ENCODE data around the gene TKT.

The TKT gene

DNA sequence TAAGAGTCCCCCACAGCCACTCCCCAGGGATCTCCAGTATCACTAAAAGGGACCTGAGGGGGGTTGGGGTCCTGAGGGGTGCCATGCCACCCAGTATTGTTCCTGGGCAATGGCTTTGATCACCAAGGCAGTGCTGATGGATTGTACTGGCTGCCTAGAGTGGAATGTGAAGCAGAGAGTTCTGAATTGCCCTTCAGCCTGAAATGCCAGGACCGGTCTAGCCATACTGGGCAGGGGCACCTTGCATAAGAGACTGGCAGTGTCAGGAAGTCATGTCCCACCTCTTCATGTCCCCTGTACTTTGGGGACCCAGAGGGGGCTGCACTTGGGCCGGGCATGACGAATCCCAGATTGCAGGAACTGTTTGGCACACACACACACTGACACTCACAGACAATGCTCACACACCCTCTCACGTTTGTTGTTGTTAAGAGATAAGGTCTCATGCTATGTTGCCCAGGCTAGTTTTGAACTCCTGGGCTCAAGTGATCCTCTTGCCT is 4.5 kb upstream of the TKT start:
- TF ChIP-seq, protein P1, sequence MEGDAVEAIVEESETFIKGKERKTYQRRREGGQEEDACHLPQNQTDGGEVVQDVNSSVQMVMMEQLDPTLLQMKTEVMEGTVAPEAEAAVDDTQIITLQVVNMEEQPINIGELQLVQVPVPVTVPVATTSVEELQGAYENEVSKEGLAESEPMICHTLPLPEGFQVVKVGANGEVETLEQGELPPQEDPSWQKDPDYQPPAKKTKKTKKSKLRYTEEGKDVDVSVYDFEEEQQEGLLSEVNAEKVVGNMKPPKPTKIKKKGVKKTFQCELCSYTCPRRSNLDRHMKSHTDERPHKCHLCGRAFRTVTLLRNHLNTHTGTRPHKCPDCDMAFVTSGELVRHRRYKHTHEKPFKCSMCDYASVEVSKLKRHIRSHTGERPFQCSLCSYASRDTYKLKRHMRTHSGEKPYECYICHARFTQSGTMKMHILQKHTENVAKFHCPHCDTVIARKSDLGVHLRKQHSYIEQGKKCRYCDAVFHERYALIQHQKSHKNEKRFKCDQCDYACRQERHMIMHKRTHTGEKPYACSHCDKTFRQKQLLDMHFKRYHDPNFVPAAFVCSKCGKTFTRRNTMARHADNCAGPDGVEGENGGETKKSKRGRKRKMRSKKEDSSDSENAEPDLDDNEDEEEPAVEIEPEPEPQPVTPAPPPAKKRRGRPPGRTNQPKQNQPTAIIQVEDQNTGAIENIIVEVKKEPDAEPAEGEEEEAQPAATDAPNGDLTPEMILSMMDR (IDR thresholded peaks at IDR 0.05; ENCODE audit: insufficient read depth, low read depth, low read length, missing control alignments), result no peak
- no peak overlapping the region for H3K4me3 ChIP-seq (ENCODE audit: low read depth, low read length)
- no peak for DNase-seq (ENCODE audit: low read depth)

DNA sequence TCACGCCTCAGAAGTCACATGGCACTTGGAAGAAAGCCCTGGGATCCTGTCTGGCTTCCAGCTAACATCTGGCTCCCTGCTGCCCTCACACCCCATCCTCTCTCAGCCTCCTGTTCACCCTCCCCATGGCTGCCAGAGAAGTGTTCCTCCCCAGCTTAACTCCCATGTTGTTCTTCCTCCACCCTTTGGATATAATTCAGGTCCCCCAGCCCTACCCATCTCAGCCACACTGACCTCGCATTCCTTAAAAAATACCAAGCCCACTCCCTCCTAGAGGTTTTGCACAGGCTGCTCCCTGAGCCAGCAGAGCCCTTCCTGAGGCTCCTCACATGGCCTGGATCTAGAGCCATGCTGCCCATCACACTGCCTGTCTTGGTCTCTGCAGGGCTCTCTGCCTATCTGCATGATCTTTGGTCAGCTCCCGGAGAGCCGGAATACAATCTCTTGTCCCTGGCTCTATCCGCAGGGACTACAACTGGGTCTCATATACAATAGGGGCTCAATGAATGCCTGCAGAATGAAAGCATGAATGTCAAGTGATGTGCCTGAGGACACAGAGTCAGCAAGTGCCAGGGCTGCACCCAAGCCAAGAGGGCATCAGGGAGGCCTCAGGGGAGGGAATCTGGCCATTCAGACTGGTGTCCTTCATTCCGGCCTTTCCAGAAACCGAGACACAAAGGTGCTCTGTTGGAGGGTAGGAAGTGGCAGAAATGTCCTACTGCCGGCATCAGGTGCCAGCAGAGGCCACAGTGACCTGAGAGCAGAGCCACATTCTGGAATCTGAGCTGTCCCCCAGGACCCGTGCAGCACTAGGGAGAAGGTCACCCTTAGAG is 3.8 kb upstream of the TKT start:
- no peak for DNase-seq (ENCODE audit: low read depth)
- no peak overlapping the region for H3K4me3 ChIP-seq (ENCODE audit: low read depth, low read length)

DNA sequence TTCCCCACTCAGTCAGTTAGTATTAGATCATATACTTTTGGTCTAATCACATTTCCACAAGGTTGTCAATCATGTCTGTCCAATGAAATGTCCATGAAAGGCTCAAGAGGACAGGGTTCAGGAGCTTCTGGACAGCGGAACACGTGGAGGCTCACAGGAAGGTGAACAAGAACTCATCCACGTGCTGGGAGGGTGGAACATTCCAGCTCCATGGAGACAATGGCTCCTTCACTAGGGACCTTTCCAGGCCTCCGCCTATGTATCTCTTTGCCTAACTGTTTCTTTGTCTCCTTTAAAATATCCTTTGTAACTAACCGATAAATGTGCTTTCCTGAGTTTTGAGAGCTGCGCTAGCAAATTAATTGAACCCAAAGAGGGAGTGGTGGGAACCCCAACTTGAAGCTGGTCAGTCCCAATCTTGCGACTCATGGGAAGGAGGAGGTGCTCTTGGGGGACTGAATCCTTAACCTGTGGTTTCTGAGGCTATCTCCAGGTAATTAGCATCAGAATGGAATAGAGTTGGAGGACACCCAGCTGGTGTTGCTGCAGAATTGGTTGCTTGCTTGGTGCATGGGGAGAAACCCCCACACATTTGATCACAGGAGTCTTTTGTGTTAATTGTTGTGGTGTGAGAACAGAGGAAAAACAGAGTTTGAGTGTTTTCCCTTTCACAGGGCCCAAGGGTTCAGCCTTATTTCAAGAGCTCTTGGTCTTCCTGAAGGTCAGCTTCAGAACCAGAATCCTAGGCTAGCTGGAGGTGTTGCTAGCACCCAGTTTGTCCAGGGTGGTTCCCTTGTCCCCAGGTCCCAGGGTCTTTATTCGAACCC is 3.0 kb upstream of the TKT start:
- DNase-seq (ENCODE audit: low read depth), result no peak
- H3K4me3 ChIP-seq (ENCODE audit: low read depth, low read length), result no peak overlapping the region
- TF ChIP-seq, protein P1 (IDR thresholded peaks at IDR 0.05; ENCODE audit: insufficient read depth, low read depth, low read length, missing control alignments), result no peak

More for the DNA sequence above, 3.8 kb upstream of the TKT start:
- TF ChIP-seq, protein P1 (IDR thresholded peaks at IDR 0.05; ENCODE audit: insufficient read depth, low read depth, low read length, missing control alignments), result no peak

DNA sequence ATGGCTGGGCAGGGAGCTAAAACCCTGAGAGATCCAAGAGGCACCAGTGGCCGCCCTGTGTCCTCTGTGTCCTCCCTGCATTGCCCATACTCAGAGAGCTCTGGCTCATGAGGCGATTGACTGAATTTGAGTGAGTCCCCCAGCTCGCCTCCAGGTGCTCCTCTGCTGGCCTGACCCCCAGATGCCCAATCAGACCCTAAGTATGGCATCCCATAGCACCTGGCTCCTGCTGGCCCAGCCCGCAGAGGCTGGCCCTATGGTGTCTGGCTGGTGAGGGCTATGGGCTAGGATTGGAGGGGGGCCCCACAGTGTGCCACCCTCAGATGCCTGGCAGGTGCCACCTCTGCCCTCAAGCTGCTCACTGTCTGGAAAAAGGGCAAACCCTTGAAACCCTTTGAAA is 1.6 kb upstream of the TKT start:
- TF ChIP-seq, protein P1 (IDR thresholded peaks at IDR 0.05; ENCODE audit: insufficient read depth, low read depth, low read length, missing control alignments), result no peak
- no peak for DNase-seq (ENCODE audit: low read depth)
- H3K4me3 ChIP-seq (ENCODE audit: low read depth, low read length), result no peak overlapping the region

DNA sequence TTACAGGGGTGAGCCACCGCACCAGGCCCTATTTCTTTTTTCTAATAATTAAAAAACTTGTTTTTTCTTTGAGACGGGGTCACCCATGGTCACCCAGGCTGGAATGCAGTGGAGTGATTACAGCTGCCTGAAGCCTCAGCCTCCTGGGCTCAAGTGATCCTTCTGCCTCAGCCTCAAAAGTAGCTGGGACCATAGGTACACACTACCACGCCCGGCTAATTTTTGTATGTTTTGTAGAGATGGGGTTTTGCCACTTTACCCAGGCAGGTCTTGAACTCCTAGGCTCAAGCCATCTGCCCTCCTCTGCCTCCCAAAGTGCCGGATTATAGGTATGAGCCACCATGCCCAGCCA is 858 bp upstream of the TKT start:
- no peak for DNase-seq (ENCODE audit: low read depth)
- TF ChIP-seq, protein P1 (IDR thresholded peaks at IDR 0.05; ENCODE audit: insufficient read depth, low read depth, low read length, missing control alignments), result no peak
- H3K4me3 ChIP-seq (ENCODE audit: low read depth, low read length), result no peak overlapping the region

DNA sequence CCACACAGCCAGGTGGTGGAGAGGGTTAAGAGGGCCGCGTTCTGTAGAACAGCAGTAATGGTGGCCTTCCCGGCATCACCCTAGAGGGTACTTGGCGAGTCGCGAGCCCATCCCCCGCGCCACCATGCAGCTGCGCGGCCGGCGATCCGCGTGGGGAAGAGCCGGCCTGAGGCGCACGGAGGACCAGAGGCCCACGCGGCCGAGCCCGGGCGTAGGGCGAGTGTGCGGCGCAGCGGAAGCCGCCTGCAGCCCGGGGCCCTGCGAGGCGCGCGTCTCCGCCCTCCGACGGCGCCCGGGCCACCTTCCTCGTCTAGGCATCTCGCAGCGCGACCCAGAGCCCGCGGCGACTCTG is 423 bp downstream of the TKT start:
- peak; percentile 62 for DNase-seq (ENCODE audit: low read depth)

More for the DNA sequence above, 423 bp downstream of the TKT start:
- TF ChIP-seq, protein P1 (IDR thresholded peaks at IDR 0.05; ENCODE audit: insufficient read depth, low read depth, low read length, missing control alignments), result no peak
- peak overlapping the region; percentile 64 for H3K4me3 ChIP-seq (ENCODE audit: low read depth, low read length)

Measured in GM12865 (cell line).